ENCODE results near the gene PCLO. TPM values are rescaled to one million over a fixed set of nuclear protein-coding genes. Genes with fewer than 3 reads are reported as not detected.
A peak's percentile ranks its signal among the peaks of the same experiment; 100 is the strongest.

Gene PCLO
- polyA plus RNA-seq, 2 of the 4 experiments (the other 2 are of a cell fraction): 0.41 to 1.1 TPM

DNA sequence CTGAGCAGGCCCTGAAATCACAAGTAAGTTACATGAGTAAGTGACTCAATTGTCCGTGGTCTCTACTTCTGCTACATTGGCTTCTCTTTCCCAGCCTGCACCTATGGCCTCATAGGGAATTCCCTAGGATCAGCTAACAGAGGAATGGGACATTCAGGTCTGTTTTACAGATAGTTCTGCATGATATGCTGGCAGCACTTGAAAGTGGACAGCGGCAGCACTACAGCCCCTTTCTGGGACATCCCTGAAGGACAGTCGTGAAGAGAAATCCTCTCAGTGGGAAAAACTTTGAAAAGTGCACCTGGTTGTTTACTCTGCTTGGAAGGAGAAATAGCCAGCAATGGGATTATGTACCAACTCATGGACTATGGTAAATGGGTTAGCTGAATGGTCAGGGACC is 426.1 kb downstream of the PCLO start:
- POLR2A ChIA-PET: no interaction called here
- TF ChIP-seq RARB (CRISPR knock-in tag; IDR thresholded peaks at IDR 0.05) (no peak), ZFP36 (IDR thresholded peaks at IDR 0.05; ENCODE audit: borderline replicate concordance, partially characterized antibody) (no peak), ZSCAN20 (CRISPR knock-in tag; IDR thresholded peaks at IDR 0.05) (no peak), HOXB13 (CRISPR knock-in tag; IDR thresholded peaks at IDR 0.05; ENCODE audit: low read depth) (no peak), KDM1A (IDR thresholded peaks at IDR 0.05; ENCODE audit: low read depth) (no peak), NPAS2 (CRISPR knock-in tag; IDR thresholded peaks at IDR 0.05; ENCODE audit: borderline replicate concordance) (no peak), HEYL (CRISPR knock-in tag; IDR thresholded peaks at IDR 0.05) (no peak), HDAC2 (IDR thresholded peaks at IDR 0.05) (no peak), KDM5A (IDR thresholded peaks at IDR 0.05) (no peak), FOSB (CRISPR knock-in tag; IDR thresholded peaks at IDR 0.05) (no peak), RFX5 (IDR thresholded peaks at IDR 0.05) (no peak), MAFK (IDR thresholded peaks at IDR 0.05; ENCODE audit: partially characterized antibody) (no peak), CEBPB (IDR thresholded peaks at IDR 0.05) (no peak), RNF2 (IDR thresholded peaks at IDR 0.05; ENCODE audit: borderline replicate concordance, low read depth) (no peak), CBX8 (IDR thresholded peaks at IDR 0.05) (no peak)
- TF ChIP-seq, protein P1, sequence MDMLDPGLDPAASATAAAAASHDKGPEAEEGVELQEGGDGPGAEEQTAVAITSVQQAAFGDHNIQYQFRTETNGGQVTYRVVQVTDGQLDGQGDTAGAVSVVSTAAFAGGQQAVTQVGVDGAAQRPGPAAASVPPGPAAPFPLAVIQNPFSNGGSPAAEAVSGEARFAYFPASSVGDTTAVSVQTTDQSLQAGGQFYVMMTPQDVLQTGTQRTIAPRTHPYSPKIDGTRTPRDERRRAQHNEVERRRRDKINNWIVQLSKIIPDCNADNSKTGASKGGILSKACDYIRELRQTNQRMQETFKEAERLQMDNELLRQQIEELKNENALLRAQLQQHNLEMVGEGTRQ (IDR thresholded peaks at IDR 0.05): no peak
- 63% methylated on average over 3 of the region's 3 CpGs for WGBS (ENCODE audit: missing lambda C conversion rate)
- DNase-seq (ENCODE audit: low read depth in 1 of 2, low spot score in 1 of 2) (no peak), FAIRE-seq (no peak), ATAC-seq (no peak)
- CTCF ChIA-PET: interaction anchor here (1.6 to 1.7 kb wide), 2 partner anchors 535 to 691 kb away, joined by 5 to 8 read pairs; no protein-coding TSS in a partner anchor
- Histone ChIP-seq H3K4me1 (no peaks in the 10 kb centered on the region), H3K27ac (no peak overlapping the region), H3K4me3 (no peak overlapping the region), H3K9me3 (no peaks in the 10 kb centered on the region), H3K4me2 (no peak overlapping the region)

DNA sequence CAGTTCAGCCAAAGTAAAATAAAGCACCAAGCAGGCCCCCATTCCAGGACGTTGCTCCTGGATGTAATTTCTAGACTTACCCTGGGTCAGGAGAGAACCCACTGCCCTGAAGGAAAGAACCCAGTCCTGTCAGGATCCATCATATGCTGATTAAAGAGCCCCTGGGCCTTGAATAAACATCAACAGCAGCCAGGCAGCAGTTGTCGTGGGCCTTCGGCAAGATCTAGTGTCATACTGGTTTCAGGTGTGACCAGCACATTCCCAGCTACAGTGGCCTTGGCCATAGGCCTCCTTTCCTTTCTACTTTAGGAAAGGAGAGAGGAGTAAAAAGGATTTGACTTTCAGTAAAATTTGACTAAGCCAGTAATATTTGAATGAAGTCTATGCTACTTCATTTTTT is 430.0 kb downstream of the PCLO start:
- POLR2A ChIA-PET: no interaction called here
- CTCF ChIA-PET: interaction anchor here (6.0 kb wide), 1 partner anchor 1233 kb away, joined by 35 read pairs; no protein-coding TSS in a partner anchor
- 74% methylated on average over 3 of the region's 3 CpGs for WGBS (ENCODE audit: missing lambda C conversion rate)
- H3K9me3 ChIP-seq: no peaks in the 10 kb centered on the region
- H3K27ac ChIP-seq: no peak overlapping the region
- ATAC-seq (no peak), DNase-seq (ENCODE audit: low read depth in 1 of 2, low spot score in 1 of 2) (no peak), FAIRE-seq (no peak)
- H3K4me3 ChIP-seq: no peak overlapping the region
- H3K4me1 ChIP-seq: peaks cover 5% of the 10 kb centered on the region; the same call in 1 of the 3 replicates
- H3K4me2 ChIP-seq: no peak overlapping the region
- TF ChIP-seq NR3C1 (IDR thresholded peaks at IDR 0.05) (no peak), RCOR1 (IDR thresholded peaks at IDR 0.05; ENCODE audit: low read depth, low read length) (no peak), HOXA7 (CRISPR knock-in tag; IDR thresholded peaks at IDR 0.05) (no peak), FOXS1 (CRISPR knock-in tag; IDR thresholded peaks at IDR 0.05) (no peak), JUN (IDR thresholded peaks at IDR 0.05) (no peak), CBX2 (IDR thresholded peaks at IDR 0.05; ENCODE audit: borderline replicate concordance, low read depth) (no peak)
- TF ChIP-seq, protein P2, sequence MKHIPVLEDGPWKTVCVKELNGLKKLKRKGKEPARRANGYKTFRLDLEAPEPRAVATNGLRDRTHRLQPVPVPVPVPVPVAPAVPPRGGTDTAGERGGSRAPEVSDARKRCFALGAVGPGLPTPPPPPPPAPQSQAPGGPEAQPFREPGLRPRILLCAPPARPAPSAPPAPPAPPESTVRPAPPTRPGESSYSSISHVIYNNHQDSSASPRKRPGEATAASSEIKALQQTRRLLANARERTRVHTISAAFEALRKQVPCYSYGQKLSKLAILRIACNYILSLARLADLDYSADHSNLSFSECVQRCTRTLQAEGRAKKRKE (CRISPR knock-in tag; IDR thresholded peaks at IDR 0.05; ENCODE audit: low read depth): no peak

DNA sequence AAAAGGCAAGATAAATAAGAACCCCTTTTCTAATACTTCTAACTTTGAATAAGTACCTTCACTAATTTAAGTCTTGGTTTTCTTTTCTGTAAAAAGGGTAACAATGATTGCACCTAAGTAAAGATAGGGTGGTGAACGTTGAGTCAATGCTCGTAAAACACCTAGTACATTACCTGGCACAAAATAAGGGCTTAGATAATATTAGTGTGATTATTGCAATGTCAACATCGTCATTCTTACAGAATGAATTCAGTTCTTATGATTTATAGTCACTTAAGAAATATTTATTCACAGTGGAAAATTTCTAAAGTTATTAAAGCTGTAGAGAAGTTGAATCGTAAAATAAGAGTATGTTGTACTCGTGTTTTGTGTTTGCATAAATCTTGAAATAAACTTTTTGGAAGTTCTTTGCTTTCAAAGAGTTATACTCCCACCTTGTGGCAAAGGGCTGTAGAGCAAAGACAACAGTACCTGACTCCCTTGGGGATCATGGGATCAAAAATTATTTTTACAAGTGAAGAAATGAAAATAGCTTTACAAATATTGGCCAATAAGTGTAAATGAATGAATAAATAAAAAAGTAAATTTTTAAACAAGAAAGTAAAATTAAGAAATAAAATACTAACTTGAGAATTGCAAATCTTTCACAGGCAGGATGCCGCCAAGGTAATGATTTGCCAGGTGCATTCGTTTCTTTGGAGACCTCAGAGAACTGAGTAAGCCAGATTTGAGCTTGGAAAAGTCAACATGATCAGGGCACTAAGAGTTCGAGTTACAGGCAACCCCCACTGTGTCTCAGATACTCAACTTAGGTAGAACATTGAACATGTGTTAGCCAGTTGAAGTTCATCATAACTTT is 433.3 kb downstream of the PCLO start:
- peak; percentile 89 for FAIRE-seq
- ATAC-seq: peak in 1 of 2 experiments; percentile 72; a peak in 3 of 6 replicates
- Histone ChIP-seq H3K4me3 (no peak overlapping the region), H3K9me3 (no peaks in the 10 kb centered on the region), H3K4me1 (peaks cover 13% of the 10 kb centered on the region; the same call in 2 of the 3 replicates), H3K4me2 (peak overlapping the region; percentile 43; the same call in 1 of the 3 replicates), H3K27ac (no peak overlapping the region)
- DNase-seq (ENCODE audit: low read depth in 1 of 2, low spot score in 1 of 2): peak; percentile 17 to 59
- ChIA-PET CTCF (interaction anchor here (0.6 to 6.0 kb wide), 18 partner anchors 9 to 1246 kb away, joined by 3 to 35 read pairs (median 5); no protein-coding TSS in a partner anchor), POLR2A (no interaction called here)
- WGBS (ENCODE audit: missing lambda C conversion rate): 18% methylated on average over 8 of the region's 8 CpGs
- TF ChIP-seq, protein P3, sequence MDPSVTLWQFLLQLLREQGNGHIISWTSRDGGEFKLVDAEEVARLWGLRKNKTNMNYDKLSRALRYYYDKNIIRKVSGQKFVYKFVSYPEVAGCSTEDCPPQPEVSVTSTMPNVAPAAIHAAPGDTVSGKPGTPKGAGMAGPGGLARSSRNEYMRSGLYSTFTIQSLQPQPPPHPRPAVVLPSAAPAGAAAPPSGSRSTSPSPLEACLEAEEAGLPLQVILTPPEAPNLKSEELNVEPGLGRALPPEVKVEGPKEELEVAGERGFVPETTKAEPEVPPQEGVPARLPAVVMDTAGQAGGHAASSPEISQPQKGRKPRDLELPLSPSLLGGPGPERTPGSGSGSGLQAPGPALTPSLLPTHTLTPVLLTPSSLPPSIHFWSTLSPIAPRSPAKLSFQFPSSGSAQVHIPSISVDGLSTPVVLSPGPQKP (IDR thresholded peaks at IDR 0.05; ENCODE audit: low read depth, low read length): no peak
- TF ChIP-seq HOXB5 (CRISPR knock-in tag; IDR thresholded peaks at IDR 0.05): no peak
- peak; percentile 90 to 91 for TF ChIP-seq RAD21 (conservative IDR thresholded peaks at IDR 0.05 in 1 of 2, IDR thresholded peaks at IDR 0.05 in 1 of 2)
- TF ChIP-seq SMC3 (IDR thresholded peaks at IDR 0.05): peak; percentile 71
- no peak for TF ChIP-seq PHF8 (IDR thresholded peaks at IDR 0.05; ENCODE audit: borderline replicate concordance, low read depth)
- TF ChIP-seq, protein P4, sequence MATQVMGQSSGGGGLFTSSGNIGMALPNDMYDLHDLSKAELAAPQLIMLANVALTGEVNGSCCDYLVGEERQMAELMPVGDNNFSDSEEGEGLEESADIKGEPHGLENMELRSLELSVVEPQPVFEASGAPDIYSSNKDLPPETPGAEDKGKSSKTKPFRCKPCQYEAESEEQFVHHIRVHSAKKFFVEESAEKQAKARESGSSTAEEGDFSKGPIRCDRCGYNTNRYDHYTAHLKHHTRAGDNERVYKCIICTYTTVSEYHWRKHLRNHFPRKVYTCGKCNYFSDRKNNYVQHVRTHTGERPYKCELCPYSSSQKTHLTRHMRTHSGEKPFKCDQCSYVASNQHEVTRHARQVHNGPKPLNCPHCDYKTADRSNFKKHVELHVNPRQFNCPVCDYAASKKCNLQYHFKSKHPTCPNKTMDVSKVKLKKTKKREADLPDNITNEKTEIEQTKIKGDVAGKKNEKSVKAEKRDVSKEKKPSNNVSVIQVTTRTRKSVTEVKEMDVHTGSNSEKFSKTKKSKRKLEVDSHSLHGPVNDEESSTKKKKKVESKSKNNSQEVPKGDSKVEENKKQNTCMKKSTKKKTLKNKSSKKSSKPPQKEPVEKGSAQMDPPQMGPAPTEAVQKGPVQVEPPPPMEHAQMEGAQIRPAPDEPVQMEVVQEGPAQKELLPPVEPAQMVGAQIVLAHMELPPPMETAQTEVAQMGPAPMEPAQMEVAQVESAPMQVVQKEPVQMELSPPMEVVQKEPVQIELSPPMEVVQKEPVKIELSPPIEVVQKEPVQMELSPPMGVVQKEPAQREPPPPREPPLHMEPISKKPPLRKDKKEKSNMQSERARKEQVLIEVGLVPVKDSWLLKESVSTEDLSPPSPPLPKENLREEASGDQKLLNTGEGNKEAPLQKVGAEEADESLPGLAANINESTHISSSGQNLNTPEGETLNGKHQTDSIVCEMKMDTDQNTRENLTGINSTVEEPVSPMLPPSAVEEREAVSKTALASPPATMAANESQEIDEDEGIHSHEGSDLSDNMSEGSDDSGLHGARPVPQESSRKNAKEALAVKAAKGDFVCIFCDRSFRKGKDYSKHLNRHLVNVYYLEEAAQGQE (IDR thresholded peaks at IDR 0.05): no peak

All from A549 (cell line).